22Rv1 (cell line): ENCODE measurements around the gene ARID1A.

Experiments used
- ZFX ChIP-seq: fragments of 450-650 bp; IDR thresholded peaks from 2 replicates; pipeline ENCODE4 v1.6.1; 2017; ENCODE audit warnings: antibody characterized with exemption, borderline replicate concordance
- TF ChIP-seq, protein P1 (sequence below): fragments of 450-650 bp; IDR thresholded peaks from 2 replicates; pipeline ENCODE4 v1.5.1; 2017; ENCODE audit warnings: mild to moderate bottlenecking

DNA sequence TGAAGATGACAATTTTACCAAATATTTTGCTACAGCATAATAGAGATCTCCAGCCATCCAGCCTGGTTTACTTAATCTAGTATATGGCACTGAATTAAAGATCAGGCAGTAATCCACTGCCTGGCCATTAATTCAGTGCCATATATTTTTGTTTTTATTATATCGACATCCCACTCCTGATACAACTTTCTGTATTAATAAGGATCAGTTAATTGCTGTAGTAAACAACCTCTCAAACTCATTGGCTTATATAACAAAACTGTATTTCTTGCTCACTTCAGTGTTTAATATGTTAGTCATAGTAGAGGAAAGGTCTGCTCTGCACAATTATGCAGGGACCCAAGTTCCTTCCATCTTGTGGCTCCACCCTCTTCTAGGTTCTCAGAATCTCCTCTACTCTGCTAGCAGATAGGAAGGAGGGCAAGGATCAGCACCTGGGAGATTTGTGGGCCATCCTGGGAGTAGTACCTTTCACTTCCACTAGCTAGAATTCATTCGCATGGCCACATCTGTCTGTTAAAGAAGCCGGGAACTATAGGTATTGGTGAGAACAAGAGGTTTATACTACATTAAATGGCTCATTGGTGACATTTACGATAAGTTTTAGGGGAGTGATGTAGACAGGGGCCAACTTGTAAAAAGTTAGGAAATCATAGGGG, 127.1 kb downstream of the ARID1A start:
- TF ChIP-seq, protein P1, sequence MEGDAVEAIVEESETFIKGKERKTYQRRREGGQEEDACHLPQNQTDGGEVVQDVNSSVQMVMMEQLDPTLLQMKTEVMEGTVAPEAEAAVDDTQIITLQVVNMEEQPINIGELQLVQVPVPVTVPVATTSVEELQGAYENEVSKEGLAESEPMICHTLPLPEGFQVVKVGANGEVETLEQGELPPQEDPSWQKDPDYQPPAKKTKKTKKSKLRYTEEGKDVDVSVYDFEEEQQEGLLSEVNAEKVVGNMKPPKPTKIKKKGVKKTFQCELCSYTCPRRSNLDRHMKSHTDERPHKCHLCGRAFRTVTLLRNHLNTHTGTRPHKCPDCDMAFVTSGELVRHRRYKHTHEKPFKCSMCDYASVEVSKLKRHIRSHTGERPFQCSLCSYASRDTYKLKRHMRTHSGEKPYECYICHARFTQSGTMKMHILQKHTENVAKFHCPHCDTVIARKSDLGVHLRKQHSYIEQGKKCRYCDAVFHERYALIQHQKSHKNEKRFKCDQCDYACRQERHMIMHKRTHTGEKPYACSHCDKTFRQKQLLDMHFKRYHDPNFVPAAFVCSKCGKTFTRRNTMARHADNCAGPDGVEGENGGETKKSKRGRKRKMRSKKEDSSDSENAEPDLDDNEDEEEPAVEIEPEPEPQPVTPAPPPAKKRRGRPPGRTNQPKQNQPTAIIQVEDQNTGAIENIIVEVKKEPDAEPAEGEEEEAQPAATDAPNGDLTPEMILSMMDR: no peak
- no peak for TF ChIP-seq ZFX
